Neural cell (in vitro differentiated cells): ENCODE results near the gene TMEM245. TPM values are rescaled to one million over a fixed set of nuclear protein-coding genes. Genes with fewer than 3 reads are reported as not detected.

Source experiments
- H2AFZ ChIP-seq: fragments of 200-600, 300-800 bp; sonication (generic), shearing (Covaris generic); 2 replicates; pipeline ENCODE4 v1.6.0; 2014; ENCODE audit warnings: low read depth, mild to moderate bottlenecking, antibody characterized with exemption, low read length, moderate library complexity
- H3F3A ChIP-seq: fragments of 200-600 bp; shearing (Covaris generic); 2 replicates; pipeline ENCODE4 v1.6.1; 2016; ENCODE audit warnings: mild to moderate bottlenecking, moderate library complexity, mixed read lengths, antibody characterized with exemption, low read length; ENCODE audit not compliant: insufficient read depth, poor library complexity, severe bottlenecking
- H3K27ac ChIP-seq: fragments of 200-600, 300-800 bp; sonication (generic), shearing (Covaris generic); 2 replicates; pipeline ENCODE4 v1.5.1; 2014; ENCODE audit warnings: mild to moderate bottlenecking, low read length, moderate library complexity
- H3K27me3 ChIP-seq: fragments of 300-800, 200-600 bp; sonication (generic), shearing (Covaris generic); 2 replicates; pipeline ENCODE4 v1.6.0; 2014; ENCODE audit warnings: mild to moderate bottlenecking, low read depth, low read length, moderate library complexity; ENCODE audit not compliant: insufficient read depth
- H3K36me3 ChIP-seq: fragments of 300-800, 200-600 bp; sonication (generic), shearing (Covaris generic); 2 replicates; pipeline ENCODE4 v1.5.1; 2014; ENCODE audit warnings: mild to moderate bottlenecking, antibody characterized with exemption, low read length, moderate library complexity; ENCODE audit not compliant: insufficient read depth
- H3K4me2 ChIP-seq: fragments of 300-800, 200-600 bp; sonication (generic), shearing (Covaris generic); 2 replicates; pipeline ENCODE4 v1.6.0; 2014; ENCODE audit warnings: mild to moderate bottlenecking, low read length
- H3K4me3 ChIP-seq: fragments of 300-800, 200-600 bp; sonication (generic), shearing (Covaris generic); 2 replicates; pipeline ENCODE4 v1.5.1; 2014; ENCODE audit warnings: mild to moderate bottlenecking, low read length, moderate library complexity
- H3K79me2 ChIP-seq: fragments of 200-600 bp; shearing (Covaris generic); replicated peaks from 2 replicates; pipeline ENCODE4 v1.6.0; 2014; ENCODE audit warnings: mild to moderate bottlenecking, low read length, moderate library complexity; ENCODE audit not compliant: insufficient read depth
- H3K9ac ChIP-seq: fragments of 300-800, 200-600 bp; sonication (generic), shearing (Covaris generic); 2 replicates; pipeline ENCODE4 v1.6.1; 2016; ENCODE audit warnings: mild to moderate bottlenecking, low read length, mixed read lengths
- H3K9me2 ChIP-seq: fragments of 200-600 bp; shearing (Covaris generic); 2 replicates; pipeline ENCODE4 v1.6.1; 2016; ENCODE audit warnings: mild to moderate bottlenecking, low read length, mixed read lengths; ENCODE audit not compliant: insufficient read depth
- H3K9me3 ChIP-seq: fragments of 200-600, 300-800 bp; sonication (generic), shearing (Covaris generic); 2 replicates; pipeline ENCODE4 v1.6.1; 2016; ENCODE audit warnings: mild to moderate bottlenecking, mixed run types, low read length, moderate library complexity, mixed read lengths
- H4K20me1 ChIP-seq: fragments of 200-600 bp; shearing (Covaris generic); 2 replicates; pipeline ENCODE4 v1.6.1; 2016; ENCODE audit warnings: mild to moderate bottlenecking, mixed run types; ENCODE audit not compliant: insufficient read depth
- CTCF ChIP-seq: fragments of 450-650 bp; IDR thresholded peaks from 2 replicates; pipeline ENCODE4 v1.5.1; 2014; ENCODE audit warnings: antibody characterized with exemption, mild to moderate bottlenecking, moderate library complexity; ENCODE audit not compliant: poor library complexity, severe bottlenecking
- EP300 ChIP-seq: fragments of 450-650 bp; conservative IDR thresholded peaks from 2 replicates; pipeline ENCODE4 v1.6.1; 2014; ENCODE audit warnings: antibody characterized with exemption, mild to moderate bottlenecking, moderate library complexity; ENCODE audit not compliant: poor library complexity, severe bottlenecking
- EZH2 ChIP-seq: fragments of 200-600, 300-800 bp; shearing (Covaris generic), sonication (generic); IDR thresholded peaks from 2 replicates; pipeline ENCODE4 v1.6.1; 2014; ENCODE audit warnings: antibody characterized with exemption, low read length, borderline replicate concordance, mild to moderate bottlenecking; ENCODE audit not compliant: insufficient read depth, poor library complexity, severe bottlenecking
- MXI1 ChIP-seq: fragments of 450-650 bp; conservative IDR thresholded peaks from 2 replicates; pipeline ENCODE4 v1.6.1; 2014; ENCODE audit warnings: antibody characterized with exemption, mild to moderate bottlenecking; ENCODE audit not compliant: poor library complexity, severe bottlenecking
- POLR2AphosphoS5 ChIP-seq: IDR thresholded peaks from 2 replicates; pipeline ENCODE4 v1.6.1; 2012
- RAD21 ChIP-seq: fragments of 450-650 bp; conservative IDR thresholded peaks from 2 replicates; pipeline ENCODE4 v1.6.1; 2014; ENCODE audit warnings: antibody characterized with exemption, mild to moderate bottlenecking, moderate library complexity
- REST ChIP-seq: IDR thresholded peaks from 2 replicates; pipeline ENCODE4 v1.6.1; 2012; ENCODE audit warnings: borderline replicate concordance
- SMC3 ChIP-seq: fragments of 450-650 bp; conservative IDR thresholded peaks from 2 replicates; pipeline ENCODE4 v1.6.1; 2014; ENCODE audit warnings: antibody characterized with exemption, mild to moderate bottlenecking, moderate library complexity; ENCODE audit not compliant: poor library complexity
- TAF1 ChIP-seq: IDR thresholded peaks from 2 replicates; pipeline ENCODE4 v1.6.1; 2012; ENCODE audit warnings: low read depth
- polyA plus RNA-seq: library from polyadenylated mRNA; depleted of rRNA; stranded (reverse); fragments of >200 nt; gene quantifications from 2 replicates; pipeline ENCODE4 v1.2.3, GENCODE V29; 2014

TMEM245 gene
- polyA plus RNA-seq, 1 donor from 2014 or later: 32.1 TPM

GRCh38 chr9:109149722-109150121, 30.0 kb upstream of the TMEM245 start (continued):
- no peak for TF ChIP-seq CTCF

- Histone ChIP-seq H3K4me3 (no peak overlapping the region), H3K4me2 (no peak overlapping the region), H3K9me2 (no peaks in the 10 kb centered on the region)
Measured at GRCh38 chr9:109149089-109149488, 29.3 kb upstream of the TMEM245 start.

More at GRCh38 chr9:109149089-109149488, 29.3 kb upstream of the TMEM245 start:
- TF ChIP-seq EP300 (no peak), REST (no peak), CTCF (no peak), EZH2 (no peak), MXI1 (no peak), TAF1 (no peak), RAD21 (no peak), POLR2AphosphoS5 (no peak), SMC3 (no peak)
- no peaks in the 10 kb centered on the region for H3K79me2 ChIP-seq
- no peaks in the 10 kb centered on the region for H3F3A ChIP-seq
- no peak overlapping the region for H2AFZ ChIP-seq
- peaks cover 4% of the 10 kb centered on the region for H3K9me3 ChIP-seq
- no peaks in the 10 kb centered on the region for H3K27me3 ChIP-seq
- H3K27ac ChIP-seq: no peak overlapping the region
- H3K9ac ChIP-seq: no peak overlapping the region
- H3K36me3 ChIP-seq: no peaks in the 10 kb centered on the region
- H4K20me1 ChIP-seq: no peaks in the 10 kb centered on the region
